Measurements from ENCODE around the gene FGFR1OP2.

DNA sequence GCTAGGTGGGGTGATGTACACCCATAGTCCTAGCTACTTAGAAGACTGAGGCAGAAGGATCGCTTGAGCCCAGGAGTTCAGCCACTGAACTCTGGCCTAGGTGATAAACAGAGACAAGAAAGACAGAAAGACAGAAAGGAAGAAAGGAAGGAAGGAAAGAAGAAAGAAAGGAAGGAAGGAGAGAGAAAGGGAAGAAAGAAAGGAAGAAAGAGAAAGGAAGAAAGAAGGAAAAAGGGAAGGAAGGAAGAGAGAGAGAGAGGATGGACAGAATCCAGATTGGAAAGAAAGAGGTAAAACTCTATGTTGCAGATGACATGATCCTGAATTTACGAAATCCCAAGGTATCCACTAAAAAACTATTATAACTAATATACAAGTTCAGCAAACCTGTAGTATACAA, 8.7 kb upstream of the FGFR1OP2 start:
- TF ChIP-seq POLR2A (IDR thresholded peaks at IDR 0.05; ENCODE audit: low read depth, low read length) (no peak), POLR2AphosphoS5 (IDR thresholded peaks at IDR 0.05; ENCODE audit: low read depth, low read length) (no peak)
